Stimulated activated memory B cell treated with anti-CD40 and anti-IgM and Interleukin-4, amounts not matched to agents 10 μg/mL and 1 μg/mL and 100 μg/mL, for 72 hours (primary cell): Measurements from ENCODE around the gene DNER.

Source experiments
- ATAC-seq: fragments of 150-1000 bp; cut with Tn5 transposase; 2 replicates; pipeline ENCODE4 v1.10.0; 2021
- H3K27ac Mint-ChIP-seq: one replicate; pipeline ENCODE4 v1.8.0; 2022; ENCODE audit warnings: mild to moderate bottlenecking, mixed read lengths
- H3K27me3 Mint-ChIP-seq: one replicate; pipeline ENCODE4 v1.8.0; 2022; ENCODE audit warnings: mixed read lengths
- H3K36me3 Mint-ChIP-seq: one replicate; pipeline ENCODE4 v1.8.0; 2022; ENCODE audit warnings: mixed read lengths
- H3K4me1 Mint-ChIP-seq: one replicate; pipeline ENCODE4 v1.8.0; 2022; ENCODE audit warnings: mixed read lengths
- H3K4me3 Mint-ChIP-seq: one replicate; pipeline ENCODE4 v1.8.0; 2022; ENCODE audit warnings: mild to moderate bottlenecking, moderate library complexity, mixed read lengths
- H3K9me3 Mint-ChIP-seq: one replicate; pipeline ENCODE4 v1.8.0; 2022; ENCODE audit warnings: mixed read lengths

Gene DNER

DNA sequence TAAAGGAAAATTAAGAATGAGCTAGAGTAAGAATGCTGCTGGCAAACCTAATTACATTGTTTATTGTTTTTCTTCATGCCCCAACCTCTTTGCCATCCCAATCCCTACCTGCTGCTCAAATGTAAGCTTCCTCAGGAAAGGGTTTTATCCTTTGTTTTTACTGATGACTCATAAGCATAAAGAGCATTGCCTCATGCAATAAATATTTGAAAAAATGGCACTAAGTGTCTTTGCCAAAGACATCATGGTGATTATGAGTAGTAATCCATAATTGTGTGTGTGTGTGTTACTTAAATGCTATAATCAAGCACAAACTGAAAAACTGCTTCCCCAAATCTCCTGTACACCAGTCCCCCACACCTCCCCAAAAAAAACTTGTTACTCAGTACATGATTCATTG lies 53.4 kb downstream of the DNER start:
- ATAC-seq = no peak
- Mint-ChIP-seq H3K4me3 (no peak overlapping the region), H3K27me3 (peaks cover 17% of the 10 kb centered on the region), H3K4me1 (peaks cover 6% of the 10 kb centered on the region), H3K27ac (no peak overlapping the region), H3K9me3 (peaks cover 2% of the 10 kb centered on the region), H3K36me3 (no peaks in the 10 kb centered on the region)

DNA sequence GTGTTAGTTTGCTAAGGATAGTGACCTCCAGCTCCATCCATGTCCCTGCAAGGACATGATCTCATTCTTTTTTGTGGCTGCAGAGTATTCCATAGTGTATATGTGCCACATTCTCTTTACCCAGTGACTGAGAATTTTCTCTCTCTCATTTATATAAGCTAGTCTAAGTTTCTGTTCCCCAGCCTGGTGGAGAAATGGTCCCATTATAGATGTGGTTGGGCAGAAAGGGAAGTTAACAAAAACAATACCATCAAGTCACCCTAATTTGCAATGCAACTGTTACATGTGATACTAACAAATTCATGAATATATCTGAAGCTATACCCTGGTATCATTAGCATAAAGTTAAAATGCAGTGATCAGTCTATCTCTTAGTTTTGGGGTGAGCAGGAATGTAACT lies 54.0 kb downstream of the DNER start:
- H3K9me3 Mint-ChIP-seq = peaks cover 2% of the 10 kb centered on the region
- H3K36me3 Mint-ChIP-seq = no peaks in the 10 kb centered on the region
- no peak for ATAC-seq
- H3K27me3 Mint-ChIP-seq = peaks cover 17% of the 10 kb centered on the region
- peaks cover 6% of the 10 kb centered on the region for H3K4me1 Mint-ChIP-seq
- H3K4me3 Mint-ChIP-seq = no peak overlapping the region
- no peak overlapping the region for H3K27ac Mint-ChIP-seq

DNA sequence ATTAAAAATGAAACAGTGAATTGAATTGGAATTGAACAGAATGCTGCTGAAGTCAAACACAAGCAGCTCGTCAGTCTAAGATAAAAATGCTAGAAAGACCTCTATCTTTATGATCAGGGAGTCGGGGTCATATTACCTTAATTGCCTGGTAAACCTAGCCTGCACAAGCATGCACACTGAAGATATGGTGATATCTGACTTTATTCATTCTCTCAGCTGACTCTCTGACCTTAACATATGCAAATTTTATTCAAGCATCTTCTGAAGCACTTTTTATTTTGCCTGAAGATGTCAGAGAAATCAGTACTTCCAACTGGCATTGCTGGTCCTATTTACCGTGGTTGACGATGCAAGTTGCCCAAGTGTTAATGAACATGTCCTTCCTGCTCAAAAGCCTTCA lies 56.4 kb downstream of the DNER start:
- no peak overlapping the region for H3K27ac Mint-ChIP-seq
- peaks cover 2% of the 10 kb centered on the region for H3K9me3 Mint-ChIP-seq
- H3K4me1 Mint-ChIP-seq = peaks cover 6% of the 10 kb centered on the region
- H3K4me3 Mint-ChIP-seq = no peak overlapping the region
- H3K27me3 Mint-ChIP-seq = peaks cover 12% of the 10 kb centered on the region
- ATAC-seq = no peak
- H3K36me3 Mint-ChIP-seq = no peaks in the 10 kb centered on the region

DNA sequence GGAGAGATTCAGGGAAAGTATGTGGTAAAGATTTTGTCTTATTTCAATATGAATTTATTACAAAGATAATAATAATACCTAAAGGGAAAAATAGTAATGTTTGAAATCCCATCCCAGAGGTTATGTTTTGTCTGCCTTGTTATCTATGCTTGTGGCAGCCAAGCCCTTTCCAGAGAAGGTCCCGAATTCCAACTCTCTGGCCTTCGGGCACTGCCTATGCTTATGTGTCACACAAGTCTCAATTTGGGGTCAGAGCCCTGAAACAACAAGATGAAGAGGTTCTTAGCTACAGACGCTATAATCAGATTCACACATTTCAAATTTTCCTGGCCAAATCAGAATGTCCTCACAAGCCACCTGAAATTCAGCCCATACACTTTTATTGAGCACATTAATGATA lies 59.9 kb downstream of the DNER start:
- H3K9me3 Mint-ChIP-seq = no peaks in the 10 kb centered on the region
- no peak overlapping the region for H3K27ac Mint-ChIP-seq
- no peak for ATAC-seq
- H3K36me3 Mint-ChIP-seq = no peaks in the 10 kb centered on the region
- peaks cover 27% of the 10 kb centered on the region for H3K27me3 Mint-ChIP-seq
- H3K4me3 Mint-ChIP-seq = no peak overlapping the region
- H3K4me1 Mint-ChIP-seq = no peaks in the 10 kb centered on the region

DNA sequence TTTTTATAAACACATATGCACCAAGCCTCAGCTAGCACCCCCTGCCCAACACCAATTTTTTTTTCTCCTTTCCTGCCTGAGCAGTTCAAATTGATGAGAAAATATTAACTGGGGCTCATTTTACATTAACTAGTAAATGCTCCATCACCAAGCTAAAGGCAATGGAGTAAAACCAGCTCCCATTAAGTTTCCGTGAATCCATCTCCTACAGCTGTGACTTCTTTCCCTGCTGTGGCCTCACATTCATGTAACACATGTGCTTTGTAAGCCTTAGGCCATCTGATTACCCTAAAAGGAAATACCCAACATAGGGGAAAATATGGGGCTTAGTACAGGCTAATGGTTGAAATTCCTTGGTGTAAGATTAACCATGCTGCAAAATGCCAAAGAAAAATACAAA lies 60.8 kb downstream of the DNER start:
- Mint-ChIP-seq H3K4me1 (no peaks in the 10 kb centered on the region), H3K36me3 (no peaks in the 10 kb centered on the region), H3K9me3 (no peaks in the 10 kb centered on the region), H3K4me3 (no peak overlapping the region), H3K27ac (no peak overlapping the region), H3K27me3 (peaks cover 36% of the 10 kb centered on the region)
- no peak for ATAC-seq

DNA sequence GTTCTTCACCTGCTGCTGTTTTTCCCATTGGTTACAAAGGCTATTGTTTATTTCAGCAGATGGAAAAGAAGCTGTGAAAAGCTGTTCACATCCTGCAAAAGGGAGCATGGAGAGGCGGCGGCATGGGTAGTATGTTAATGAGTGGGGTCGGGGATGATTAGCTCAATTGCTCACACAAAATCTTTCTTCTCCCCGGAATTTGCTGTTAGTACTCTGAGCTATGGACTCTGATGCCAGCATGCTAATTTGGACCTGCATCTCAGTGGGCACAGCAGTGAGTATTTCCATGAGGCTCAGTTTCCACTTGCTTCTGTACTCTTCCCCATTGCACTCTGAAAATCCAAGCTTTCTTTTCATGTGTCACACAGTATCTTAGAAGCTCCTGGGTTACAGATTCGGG lies 61.6 kb downstream of the DNER start:
- no peaks in the 10 kb centered on the region for H3K4me1 Mint-ChIP-seq
- ATAC-seq = no peak
- H3K36me3 Mint-ChIP-seq = no peaks in the 10 kb centered on the region
- peaks cover 36% of the 10 kb centered on the region for H3K27me3 Mint-ChIP-seq
- H3K27ac Mint-ChIP-seq = no peak overlapping the region
- H3K4me3 Mint-ChIP-seq = no peak overlapping the region
- no peaks in the 10 kb centered on the region for H3K9me3 Mint-ChIP-seq

DNA sequence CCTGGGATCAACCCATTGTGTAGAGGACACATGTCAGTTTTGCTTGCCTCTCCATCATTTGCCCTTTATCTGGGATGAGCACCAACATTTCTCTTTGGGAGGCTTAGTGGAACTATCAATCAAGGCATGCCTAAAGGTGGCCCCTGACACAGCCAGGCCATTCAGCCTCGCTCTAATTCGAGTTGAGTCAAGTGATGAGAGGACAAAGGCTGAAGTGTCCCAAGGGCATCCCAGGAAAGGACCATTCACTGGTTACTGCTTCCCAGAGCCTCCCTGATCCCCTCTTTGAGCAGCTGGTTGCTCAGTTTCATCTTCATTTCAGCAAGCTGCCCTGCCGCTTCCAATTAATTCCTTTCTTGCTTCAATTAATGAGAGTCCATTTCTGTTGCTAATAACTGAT lies 63.5 kb downstream of the DNER start:
- Mint-ChIP-seq H3K4me1 (no peaks in the 10 kb centered on the region), H3K27me3 (peaks cover 36% of the 10 kb centered on the region), H3K36me3 (no peaks in the 10 kb centered on the region), H3K4me3 (no peak overlapping the region), H3K9me3 (no peaks in the 10 kb centered on the region), H3K27ac (no peak overlapping the region)
- ATAC-seq = no peak

DNA sequence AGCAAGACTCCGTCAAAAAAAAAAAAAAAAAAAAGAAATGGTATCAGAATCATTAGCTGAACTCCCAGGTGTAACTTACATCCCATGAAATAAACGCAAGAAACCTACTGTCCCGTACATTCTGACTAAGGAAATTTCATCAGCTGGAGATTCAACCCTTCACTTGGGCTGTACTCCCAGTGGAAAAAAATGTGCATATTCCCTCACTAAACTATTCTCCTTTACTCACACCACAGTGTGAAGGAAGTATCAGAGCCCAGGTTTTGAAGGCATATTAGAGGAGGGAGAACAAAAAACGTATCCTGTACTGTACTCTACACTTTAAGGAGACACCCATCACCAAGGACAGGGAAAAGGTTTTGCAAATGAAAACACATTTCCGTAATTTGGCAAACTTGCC lies 64.3 kb downstream of the DNER start:
- Mint-ChIP-seq H3K27ac (no peak overlapping the region), H3K4me1 (no peaks in the 10 kb centered on the region), H3K9me3 (no peaks in the 10 kb centered on the region), H3K36me3 (no peaks in the 10 kb centered on the region), H3K27me3 (peaks cover 36% of the 10 kb centered on the region), H3K4me3 (no peak overlapping the region)
- no peak for ATAC-seq

DNA sequence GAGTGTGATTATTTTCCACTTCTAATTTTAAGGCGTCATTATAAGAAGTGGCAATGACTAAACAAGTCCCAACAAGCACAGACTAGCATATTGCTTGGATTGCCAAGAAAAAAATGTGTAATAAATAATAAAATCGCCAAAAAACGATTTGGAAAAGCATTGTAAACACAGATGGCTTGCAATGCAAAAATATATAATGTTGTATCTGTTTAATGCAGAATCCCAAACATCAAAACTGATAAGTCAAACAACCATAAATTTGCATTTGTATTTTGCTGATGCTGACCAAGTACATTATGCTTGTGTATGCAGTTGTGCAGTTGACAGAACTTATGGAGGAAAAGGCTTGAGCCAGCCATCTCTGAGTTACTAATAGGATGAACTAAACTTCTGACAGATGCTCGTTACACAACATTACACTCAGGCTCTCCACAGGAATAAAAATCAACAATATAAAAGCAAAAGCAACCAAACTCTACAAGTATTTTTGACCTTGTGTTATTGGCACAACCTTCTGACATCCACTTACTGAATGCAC lies 68.1 kb downstream of the DNER start:
- no peak for ATAC-seq
- H3K9me3 Mint-ChIP-seq = no peaks in the 10 kb centered on the region
- no peak overlapping the region for H3K27ac Mint-ChIP-seq
- peaks cover 22% of the 10 kb centered on the region for H3K27me3 Mint-ChIP-seq
- no peak overlapping the region for H3K4me3 Mint-ChIP-seq
- no peaks in the 10 kb centered on the region for H3K4me1 Mint-ChIP-seq
- H3K36me3 Mint-ChIP-seq = no peaks in the 10 kb centered on the region

DNA sequence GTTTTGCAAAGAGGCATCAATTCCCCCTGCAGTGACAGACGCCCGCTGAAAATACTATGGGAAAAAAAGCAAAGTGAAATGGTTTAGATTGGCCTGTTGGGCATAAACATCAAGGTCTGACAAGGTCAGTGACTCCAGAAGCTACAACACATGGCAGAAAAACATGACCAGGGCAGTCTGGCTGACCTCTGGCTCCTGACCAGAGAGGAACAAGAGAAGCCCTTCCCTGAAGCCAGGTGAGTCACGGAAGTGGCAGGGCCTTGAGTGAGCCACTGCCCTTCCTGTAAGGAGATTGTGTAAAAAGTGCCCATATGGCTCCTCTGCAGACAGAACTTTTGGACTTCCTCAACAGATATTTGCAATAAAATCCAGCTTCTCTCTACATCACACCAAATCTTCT lies 72.0 kb downstream of the DNER start:
- no peaks in the 10 kb centered on the region for H3K9me3 Mint-ChIP-seq
- no peak overlapping the region for H3K4me3 Mint-ChIP-seq
- no peak for ATAC-seq
- H3K27me3 Mint-ChIP-seq = peaks cover 10% of the 10 kb centered on the region
- H3K36me3 Mint-ChIP-seq = no peaks in the 10 kb centered on the region
- no peak overlapping the region for H3K27ac Mint-ChIP-seq
- H3K4me1 Mint-ChIP-seq = no peaks in the 10 kb centered on the region

DNA sequence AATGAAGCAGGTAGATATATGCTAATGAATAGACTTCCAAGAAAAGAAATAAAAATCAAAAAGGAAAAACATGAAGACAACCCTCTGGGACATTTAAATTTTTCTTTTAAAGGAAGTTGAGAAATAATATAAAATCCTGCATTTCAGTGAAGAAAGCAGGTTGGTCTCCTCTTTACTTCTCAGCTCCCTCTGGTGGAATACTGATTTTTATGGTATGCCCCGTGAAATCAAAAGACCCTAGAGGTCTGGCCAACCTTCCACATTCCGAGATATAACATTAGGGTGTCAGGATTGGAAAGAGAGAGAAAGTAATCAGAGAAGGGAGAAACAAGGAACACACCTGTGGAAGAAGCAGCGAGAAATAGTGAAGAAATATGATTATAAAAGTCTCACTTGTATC lies 72.7 kb downstream of the DNER start:
- Mint-ChIP-seq H3K4me3 (no peak overlapping the region), H3K27ac (no peak overlapping the region), H3K36me3 (no peaks in the 10 kb centered on the region), H3K9me3 (no peaks in the 10 kb centered on the region), H3K27me3 (peaks cover 10% of the 10 kb centered on the region), H3K4me1 (no peaks in the 10 kb centered on the region)
- ATAC-seq = no peak

DNA sequence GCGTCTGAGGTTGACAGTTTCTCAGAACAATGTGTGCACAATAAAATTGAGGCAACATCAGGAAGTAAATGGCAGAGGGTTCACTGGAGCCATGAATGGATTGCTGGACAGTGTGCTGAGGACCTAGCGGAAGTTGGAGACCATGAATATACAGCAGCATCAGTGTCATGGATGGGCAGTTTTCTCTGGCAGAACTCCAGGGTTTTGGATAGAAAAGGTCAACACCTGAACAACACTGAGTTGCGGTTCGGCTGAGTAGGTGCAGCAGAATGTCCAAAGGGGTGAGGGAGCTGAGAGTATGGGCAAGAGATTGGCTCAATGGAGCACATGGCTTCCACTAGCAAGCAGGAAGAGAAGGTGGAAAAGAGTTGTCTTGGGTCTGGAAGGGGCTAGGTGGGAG lies 73.7 kb downstream of the DNER start:
- no peaks in the 10 kb centered on the region for H3K36me3 Mint-ChIP-seq
- H3K4me3 Mint-ChIP-seq = no peak overlapping the region
- no peak overlapping the region for H3K27ac Mint-ChIP-seq
- peaks cover 10% of the 10 kb centered on the region for H3K27me3 Mint-ChIP-seq
- no peaks in the 10 kb centered on the region for H3K4me1 Mint-ChIP-seq
- no peak for ATAC-seq
- no peaks in the 10 kb centered on the region for H3K9me3 Mint-ChIP-seq

DNA sequence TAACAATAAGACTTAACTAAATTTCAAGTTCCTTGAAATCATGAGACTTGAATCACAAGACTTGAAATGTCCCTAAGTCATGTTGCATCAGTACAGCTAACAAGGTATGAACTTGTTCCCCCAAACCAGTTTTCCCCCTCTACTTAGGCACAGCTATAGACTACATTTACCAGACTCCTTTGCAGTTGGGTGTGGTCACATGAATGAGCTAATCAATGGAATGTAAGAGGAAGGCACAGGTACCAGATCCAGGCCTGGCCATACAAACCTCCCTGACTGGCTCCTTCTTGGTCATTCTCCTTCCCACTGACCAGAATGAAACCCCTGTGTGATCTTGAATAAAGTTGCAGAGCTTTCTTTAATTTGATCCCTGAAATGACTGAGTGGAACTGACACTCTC lies 77.8 kb downstream of the DNER start:
- H3K4me1 Mint-ChIP-seq = no peaks in the 10 kb centered on the region
- H3K27me3 Mint-ChIP-seq = peaks cover 20% of the 10 kb centered on the region
- H3K27ac Mint-ChIP-seq = no peak overlapping the region
- no peaks in the 10 kb centered on the region for H3K36me3 Mint-ChIP-seq
- ATAC-seq = no peak
- H3K9me3 Mint-ChIP-seq = no peaks in the 10 kb centered on the region
- H3K4me3 Mint-ChIP-seq = no peak overlapping the region

DNA sequence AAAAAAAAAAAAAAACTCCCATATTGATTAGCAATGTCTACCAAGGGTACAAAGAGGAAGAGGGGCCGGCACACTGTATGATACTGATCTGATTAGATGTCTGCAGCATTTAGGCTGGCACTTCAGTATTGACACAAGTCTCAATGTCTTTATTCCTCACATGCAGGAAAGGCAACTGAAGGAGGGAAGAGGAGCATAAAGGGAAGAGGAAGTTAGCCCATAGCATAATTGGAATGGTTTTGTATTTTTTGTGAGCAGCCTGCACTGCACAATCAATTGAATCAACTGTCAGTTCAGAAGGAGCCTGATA lies 79.0 kb downstream of the DNER start:
- H3K27ac Mint-ChIP-seq = no peak overlapping the region

DNA sequence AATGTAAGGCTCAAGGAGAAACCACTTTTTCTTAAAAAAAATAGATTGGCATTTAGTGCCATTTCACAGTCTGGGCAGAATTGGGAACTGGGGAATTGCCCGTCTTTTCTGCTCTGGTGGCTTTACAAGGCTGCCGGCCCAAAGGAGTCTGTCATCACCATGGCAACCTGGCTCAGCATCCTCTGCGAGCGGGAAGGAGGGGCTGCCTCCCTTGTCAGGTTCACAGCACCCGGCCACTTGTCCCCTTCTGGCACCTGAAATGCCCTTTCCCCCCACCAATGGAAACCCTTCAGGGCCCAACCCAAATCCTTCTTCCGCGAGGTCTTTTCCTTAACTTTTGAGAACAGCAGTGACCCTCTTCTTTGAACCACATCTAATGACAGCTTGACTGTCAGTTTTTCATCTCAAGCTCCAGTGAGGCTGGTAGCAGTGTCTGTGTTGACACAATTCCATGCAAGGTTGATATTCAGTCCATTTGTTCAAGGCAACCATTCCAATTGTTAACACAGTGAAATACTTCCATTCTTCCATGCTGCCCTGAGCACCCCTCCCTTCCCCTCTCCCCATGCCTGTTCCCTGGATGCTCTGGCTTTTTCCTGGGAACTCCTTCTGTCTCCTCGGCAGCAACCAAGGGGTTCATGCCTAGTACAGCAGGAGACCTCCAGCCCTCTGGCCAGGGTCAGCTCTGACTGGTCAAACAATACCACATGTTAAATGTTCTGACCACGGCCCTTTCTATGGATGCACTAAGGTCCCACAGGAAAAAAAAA lies 79.6 kb downstream of the DNER start:
- Mint-ChIP-seq H3K4me1 (no peaks in the 10 kb centered on the region), H3K27me3 (peaks cover 10% of the 10 kb centered on the region), H3K4me3 (no peak overlapping the region), H3K27ac (no peak overlapping the region), H3K36me3 (no peaks in the 10 kb centered on the region), H3K9me3 (no peaks in the 10 kb centered on the region)
- ATAC-seq = no peak

More for the DNA sequence above, 79.0 kb downstream of the DNER start:
- H3K4me3 Mint-ChIP-seq = no peak overlapping the region
- no peaks in the 10 kb centered on the region for H3K36me3 Mint-ChIP-seq
- H3K27me3 Mint-ChIP-seq = peaks cover 11% of the 10 kb centered on the region
- H3K4me1 Mint-ChIP-seq = no peaks in the 10 kb centered on the region
- ATAC-seq = no peak
- no peaks in the 10 kb centered on the region for H3K9me3 Mint-ChIP-seq

DNA sequence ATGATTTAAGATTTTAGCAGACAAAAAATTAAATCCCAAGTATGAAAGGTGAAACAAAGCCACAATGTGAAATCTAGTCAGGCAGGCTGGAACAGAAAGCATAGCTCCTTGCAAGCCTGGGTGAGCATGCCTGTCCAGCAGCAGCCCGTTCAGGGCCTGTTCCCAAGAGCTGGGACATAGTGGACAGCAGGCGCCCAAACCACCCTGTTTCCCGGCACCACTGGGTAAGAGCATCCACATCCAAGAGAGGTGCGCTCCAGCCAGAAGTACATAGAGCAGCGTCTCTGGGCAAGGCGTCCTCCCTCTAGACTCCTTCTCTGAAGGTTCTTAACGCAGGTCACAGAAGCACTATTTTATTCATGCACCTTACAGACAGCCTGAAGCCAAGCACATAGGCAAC lies 80.8 kb downstream of the DNER start:
- peaks cover 10% of the 10 kb centered on the region for H3K27me3 Mint-ChIP-seq
- H3K4me3 Mint-ChIP-seq = no peak overlapping the region
- peaks cover 4% of the 10 kb centered on the region for H3K4me1 Mint-ChIP-seq
- H3K27ac Mint-ChIP-seq = no peak overlapping the region
- H3K36me3 Mint-ChIP-seq = no peaks in the 10 kb centered on the region
- no peaks in the 10 kb centered on the region for H3K9me3 Mint-ChIP-seq
- peak; percentile 44 for ATAC-seq
